OCI-LY7 (cell line): ENCODE results near the gene VPS4B. TPM values are rescaled to one million over a fixed set of nuclear protein-coding genes. Genes with fewer than 3 reads are reported as not detected.

Source experiments
- BruUV-seq: library from RNA; stranded (reverse); fragments of 400-500 nt; replicated peaks from 2 replicates; lab custom pipeline; 2021; lab: Mats Ljungman, UMichigan
- CTCF ChIA-PET: fragments of 300-600 bp; sonication (Branson Sonifier 250); formaldehyde crosslinking; loops from one replicate; lab custom pipeline; 2022; ENCODE audit warnings: antibody characterized with exemption; ENCODE audit not compliant: unreplicated experiment; lab: Charles Lee
- POLR2A ChIA-PET: fragments of 300-600 bp; sonication (Branson Sonifier 250); formaldehyde crosslinking; loops from one replicate; lab custom pipeline; 2022; ENCODE audit warnings: antibody characterized with exemption; lab: Charles Lee
- DNase-seq: peaks from one replicate; pipeline ENCODE4 v3.0.0-alpha.2; 2015; ENCODE audit warnings: low spot score
- H2AFZ ChIP-seq: fragments of 200-600 bp; sonication (generic), shearing (Covaris generic); 2 replicates; pipeline ENCODE4 v1.6.1; 2014; ENCODE audit warnings: mild to moderate bottlenecking, antibody characterized with exemption, low read length, moderate library complexity
- H3K27ac ChIP-seq: fragments of 200-600 bp; sonication (generic); 2 replicates; pipeline ENCODE4 v1.5.1; 2014; ENCODE audit warnings: mixed run types, low read depth, mild to moderate bottlenecking, moderate library complexity, low read length, inconsistent platforms; ENCODE audit not compliant: poor library complexity, severe bottlenecking
- H3K36me3 ChIP-seq: fragments of 200-600 bp; sonication (generic); 2 replicates; pipeline ENCODE4 v1.6.1; 2014; ENCODE audit warnings: mild to moderate bottlenecking, antibody characterized with exemption, low read length, moderate library complexity, mixed read lengths; ENCODE audit not compliant: insufficient read depth
- H3K4me1 ChIP-seq: fragments of 200-600 bp; sonication (generic); 2 replicates; pipeline ENCODE4 v1.5.1; 2014; ENCODE audit warnings: mild to moderate bottlenecking, low read length; ENCODE audit not compliant: insufficient read depth, poor library complexity, severe bottlenecking
- H3K4me2 ChIP-seq: fragments of 200-600 bp; sonication (generic); 2 replicates; pipeline ENCODE4 v1.6.1; 2014; ENCODE audit warnings: mild to moderate bottlenecking, low read length
- H3K4me3 ChIP-seq: fragments of 200-600 bp; sonication (generic); 2 replicates; pipeline ENCODE4 v1.5.1; 2014; ENCODE audit warnings: mild to moderate bottlenecking, low read depth, low read length; ENCODE audit not compliant: poor library complexity, severe bottlenecking
- H3K79me2 ChIP-seq: fragments of 200-600 bp; sonication (generic); 2 replicates; pipeline ENCODE4 v1.6.1; 2016; ENCODE audit warnings: low read depth, mild to moderate bottlenecking, low read length, moderate library complexity, mixed read lengths; ENCODE audit not compliant: insufficient read depth
- H3K9me2 ChIP-seq: fragments of 200-600 bp; sonication (generic); 2 replicates; pipeline ENCODE4 v1.6.1; 2016; ENCODE audit warnings: mild to moderate bottlenecking, low read length, mixed read lengths; ENCODE audit not compliant: insufficient read depth
- H3K9me3 ChIP-seq: fragments of 200-600 bp; sonication (generic); 2 replicates; pipeline ENCODE4 v1.6.1; 2014; ENCODE audit warnings: mild to moderate bottlenecking, mixed run types, low read length, mixed read lengths
- H4K20me1 ChIP-seq: fragments of 200-600 bp; sonication (generic); 2 replicates; pipeline ENCODE4 v1.6.1; 2014; ENCODE audit warnings: mild to moderate bottlenecking, antibody characterized with exemption, low read length, moderate library complexity, mixed read lengths; ENCODE audit not compliant: insufficient read depth
- CTCF ChIP-seq: fragments of 200-600 bp; sonication (generic); conservative IDR thresholded peaks from 2 replicates; pipeline ENCODE4 v1.5.1; 2014; ENCODE audit warnings: mild to moderate bottlenecking, antibody characterized with exemption, low read length, moderate library complexity, mixed read lengths
- EZH2phosphoT487 ChIP-seq: fragments of 200-600 bp; sonication (generic); IDR thresholded peaks from 2 replicates; pipeline ENCODE4 v1.6.1; 2018; ENCODE audit warnings: low read depth, borderline replicate concordance, mild to moderate bottlenecking, mixed run types, antibody characterized with exemption, low read length, moderate library complexity, mixed read lengths
- intact Hi-C: fragments of 100-400 bp; cut with micrococcal nuclease; formaldehyde crosslinking; loops from one replicate; pipeline ENCODE4 v1.10.0; 2022; ENCODE audit not compliant: unreplicated experiment
- total RNA-seq, 2 experiments: library from RNA; depleted of rRNA in 1 of 2; stranded (reverse); fragments of >200 nt in 1 of 2; shearing (Covaris generic) in 1 of 2; gene quantifications; 2 replicates each; pipeline ENCODE4 v1.2.3, GENCODE V29; 2014 to 2022

VPS4B gene
- total RNA-seq, 2 experiments from 2014 or later: 12.3 to 22.9 TPM

GRCh38 chr18:63344263-63344662 lies 78.0 kb downstream of the VPS4B start:
- Histone ChIP-seq H2AFZ (no peak overlapping the region), H3K4me1 (peaks cover 5% of the 10 kb centered on the region), H3K27ac (no peak overlapping the region), H4K20me1 (no peaks in the 10 kb centered on the region), H3K36me3 (peaks cover 5% of the 10 kb centered on the region; the same call in 1 of the 2 replicates), H3K9me2 (no peaks in the 10 kb centered on the region), H3K9me3 (no peaks in the 10 kb centered on the region), H3K79me2 (no peaks in the 10 kb centered on the region), H3K4me2 (no peak overlapping the region), H3K4me3 (no peak overlapping the region)
- TF ChIP-seq EZH2phosphoT487: no peak
- no peak for TF ChIP-seq CTCF
- DNase-seq: no peak
- intact Hi-C loops: loop anchor here (5.0 kb wide), 1 partner anchor 327 kb away; no protein-coding TSS in a partner anchor
- ChIA-PET POLR2A (no interaction called here), CTCF (no interaction called here)
- no TSS peak for BruUV-seq

- no peaks in the 10 kb centered on the region for H3K4me1 ChIP-seq
- H3K27ac ChIP-seq: no peak overlapping the region
- DNase-seq: peak; percentile 50
- H3K4me3 ChIP-seq: no peak overlapping the region
- H3K9me2 ChIP-seq: no peaks in the 10 kb centered on the region
- H3K36me3 ChIP-seq: no peaks in the 10 kb centered on the region; the same call in 1 of the 2 replicates
- H3K79me2 ChIP-seq: no peaks in the 10 kb centered on the region
- H2AFZ ChIP-seq: no peak overlapping the region
- H4K20me1 ChIP-seq: no peaks in the 10 kb centered on the region
- intact Hi-C loops: loop anchor here (1.0 to 5.0 kb wide), 2 partner anchors 97 to 325 kb away; no protein-coding TSS in a partner anchor
- ChIA-PET POLR2A (interaction anchor here (0.7 kb wide), 1 partner anchor 125 kb away, joined by 6 read pairs; no protein-coding TSS in a partner anchor), CTCF (no interaction called here)
- H3K4me2 ChIP-seq: no peak overlapping the region
- H3K9me3 ChIP-seq: no peaks in the 10 kb centered on the region
- no peak for TF ChIP-seq EZH2phosphoT487
- peak; percentile 77 for TF ChIP-seq CTCF
- no TSS peak for BruUV-seq
Observed at GRCh38 chr18:63342206-63342605, 80.1 kb downstream of the VPS4B start.

GRCh38 chr18:63339920-63340484 lies 82.3 kb downstream of the VPS4B start:
- Histone ChIP-seq H3K4me3 (no peak overlapping the region), H3K79me2 (no peaks in the 10 kb centered on the region), H2AFZ (no peak overlapping the region), H3K9me2 (no peaks in the 10 kb centered on the region), H3K9me3 (no peaks in the 10 kb centered on the region), H3K36me3 (no peaks in the 10 kb centered on the region; the same call in 1 of the 2 replicates), H3K4me2 (no peak overlapping the region), H3K27ac (no peak overlapping the region), H4K20me1 (no peaks in the 10 kb centered on the region), H3K4me1 (no peaks in the 10 kb centered on the region)
- TF ChIP-seq EZH2phosphoT487: no peak
- TF ChIP-seq CTCF: peak; percentile 78
- peak; percentile 45 for DNase-seq
- BruUV-seq: no TSS peak
- POLR2A ChIA-PET: no interaction called here
- CTCF ChIA-PET: interaction anchor here (1.0 kb wide), 1 partner anchor 100 kb away, joined by 5 read pairs; no protein-coding TSS in a partner anchor
- intact Hi-C loops: loop anchor here (5.0 kb wide), 1 partner anchor 323 kb away; no protein-coding TSS in a partner anchor
